H1 (cell line): ENCODE results near the gene GALNT13. TPM values are rescaled to one million over a fixed set of nuclear protein-coding genes. Genes with fewer than 3 reads are reported as not detected.

Experiments used
- FOSL1 ChIP-seq: IDR thresholded peaks from 2 replicates; pipeline ENCODE4 v1.6.1; 2011; ENCODE audit warnings: mild to moderate bottlenecking, low read depth, low read length, moderate library complexity; ENCODE audit not compliant: insufficient read depth
- HDAC2 ChIP-seq, 2 experiments: fragments of 300-600 bp in 1 of 2; sonication (generic) in 1 of 2; IDR thresholded peaks; 2 replicates each; pipeline ENCODE4 v1.6.1; 2011 to 2012; ENCODE audit warnings: low read depth in 2 of 2, low read length in 2 of 2, mild to moderate bottlenecking in 2 of 2, moderate library complexity in 2 of 2, borderline replicate concordance in 1 of 2, inconsistent platforms in 1 of 2
- NANOG ChIP-seq: IDR thresholded peaks from 2 replicates; pipeline ENCODE4 v1.6.1; 2011; ENCODE audit warnings: low read length, low read depth, mild to moderate bottlenecking, inconsistent platforms; ENCODE audit not compliant: insufficient read depth, poor library complexity, severe bottlenecking
- SIRT6 ChIP-seq: IDR thresholded peaks from one replicate; pipeline ENCODE4 v1.7.1; 2012; ENCODE audit warnings: low read length, inconsistent platforms
- YY1 ChIP-seq: IDR thresholded peaks from 2 replicates; pipeline ENCODE4 v1.6.1; 2011; ENCODE audit warnings: low read depth, mild to moderate bottlenecking, low read length
- polyA plus RNA-seq, 7 experiments: library from polyadenylated mRNA; depleted of rRNA in 3 of 7; stranded (reverse) in 5 of 7; unstranded in 2 of 7; fragments of >200 nt in 5 of 7; fragments of 200-250 nt in 2 of 7; gene quantifications; 1 replicate in 5 of 7; 2 replicates in 1 of 7; 4 replicates in 1 of 7; pipeline versions ENCODE4 v1.2.1 to v1.2.3, GENCODE V29; 2011 to 2013; ENCODE audit warnings: missing spikeins in 2 of 7, mixed read lengths in 2 of 7
- total RNA-seq: library from RNA; stranded (reverse); fragmentation: NEBNext Ultra II Directional; extraction: Animal tissue kit (Norgen Biotek cat#: 25700); gene quantifications from 2 replicates; pipeline ENCODE4 v1.2.1, GENCODE V29; 2021

GALNT13 gene
- total and polyA plus RNA-seq, 2 of the 8 experiments (the other 6 are each of a cell fraction or from before 2014, with no cell fraction given): 3.2 to 9.6 TPM

- TF ChIP-seq SIRT6 (no peak), NANOG (no peak), HDAC2 (IDR thresholded peaks at IDR 0.05; ENCODE audit: borderline replicate concordance in 1 of 2, low read depth in 2 of 2, low read length in 2 of 2) (no peak), FOSL1 (no peak), YY1 (no peak)
These were observed 63.8 kb downstream of the GALNT13 start (continued) for GRCh38 chr2:153935511-153935910.
